HepG2 (cell line): ENCODE data around the gene FABP6. TPM values are rescaled to one million over a fixed set of nuclear protein-coding genes. Genes with fewer than 3 reads are reported as not detected.

Experiments used
- ATAC-seq: fragments of 200-7000 bp; cut with Tn5 transposase; 3 replicates; pipeline ENCODE4 v1.9.1; 2020; ENCODE audit warnings: mild to moderate bottlenecking, moderate library complexity
- BruUV-seq: library from RNA; stranded (reverse); fragments of 400-500 nt; replicated peaks from 2 replicates; lab custom pipeline; 2021; lab: Mats Ljungman, UMichigan
- CTCF ChIA-PET: fragments of 300-600 bp; formaldehyde crosslinking; extraction: SDS; loops from one replicate; lab custom pipeline; 2021; ENCODE audit warnings: low total read pairs, inconsistent platforms, low intra/inter-chr PET ratio; lab: Yijun Ruan, JAX
- POLR2A ChIA-PET: fragments of 350-600 bp; sonication (Branson Sonifier 250); formaldehyde crosslinking; loops from one replicate; lab custom pipeline; 2020; ENCODE audit warnings: antibody characterized with exemption, inconsistent platforms; lab: Yijun Ruan, JAX
- DNase-seq: peaks from one replicate; pipeline ENCODE4 v3.0.0-alpha.2; 2015; ENCODE audit warnings: low spot score
- FAIRE-seq: peaks from 3 replicates; lab custom pipeline; 2011; peaks lifted over from hg19 to GRCh38; lab: Jason Lieb, UNC
- H2AFZ ChIP-seq: one replicate; pipeline ENCODE4 v1.6.1; 2011; ENCODE audit warnings: low read length, inconsistent platforms
- H3K27ac ChIP-seq: fragments of 300-600 bp; 3 replicates; pipeline ENCODE4 v1.8.0; 2011; ENCODE audit warnings: mixed run types, mild to moderate bottlenecking, mixed read lengths, low read length, inconsistent platforms; ENCODE audit not compliant: insufficient read depth; ENCODE audit errors: extremely low read length
- H3K27me3 ChIP-seq, 2 experiments: fragments of 200-600 bp in 1 of 2; 2 replicates in 1 of 2; 3 replicates in 1 of 2; pipeline versions ENCODE4 v1.6.0 to v1.8.0; 2011; ENCODE audit warnings: low read length in 2 of 2, mild to moderate bottlenecking in 2 of 2, moderate library complexity in 2 of 2, inconsistent platforms in 1 of 2; ENCODE audit not compliant: insufficient read depth in 2 of 2, control insufficient read depth in 1 of 2
- H3K36me3 ChIP-seq, 2 experiments: fragments of 200-600 bp in 1 of 2; replicated peaks in 1 of 2; 2 replicates in 1 of 2; 3 replicates in 1 of 2; pipeline versions ENCODE4 v1.5.1 to v1.8.0; 2011; ENCODE audit warnings: low read length in 2 of 2, inconsistent platforms in 1 of 2; ENCODE audit not compliant: insufficient read depth in 2 of 2, control insufficient read depth in 1 of 2
- H3K4me1 ChIP-seq: 2 replicates; pipeline ENCODE4 v1.5.1; 2012; ENCODE audit warnings: low read length, inconsistent platforms; ENCODE audit not compliant: insufficient read depth
- H3K4me2 ChIP-seq: 2 replicates; pipeline ENCODE4 v1.6.0; 2011; ENCODE audit warnings: low read depth, low read length, inconsistent platforms
- H3K4me3 ChIP-seq, 3 experiments: fragments of 200-600 bp in 1 of 3; sonication (generic), shearing (Covaris generic) in 1 of 3; replicated peaks in 1 of 3; 2 replicates each; pipeline ENCODE4 v1.5.1; 2011 to 2016; ENCODE audit warnings: low read length in 3 of 3, inconsistent platforms in 2 of 3, low read depth in 2 of 3, mild to moderate bottlenecking in 2 of 3, control low read depth in 1 of 3, mixed read lengths in 1 of 3; ENCODE audit not compliant: insufficient read depth in 1 of 3
- H3K79me2 ChIP-seq: one replicate; pipeline ENCODE4 v1.6.1; 2011; ENCODE audit warnings: low read length, inconsistent platforms; ENCODE audit not compliant: insufficient read depth
- H3K9ac ChIP-seq: 2 replicates; pipeline ENCODE4 v1.6.0; 2011; ENCODE audit warnings: mild to moderate bottlenecking, low read depth, low read length, inconsistent platforms; ENCODE audit not compliant: insufficient read depth
- H3K9me3 ChIP-seq: 2 replicates; pipeline ENCODE4 v1.5.1; 2012; ENCODE audit warnings: mild to moderate bottlenecking, low read length
- H4K20me1 ChIP-seq: 2 replicates; pipeline ENCODE4 v1.6.0; 2011; ENCODE audit warnings: inconsistent platforms, mild to moderate bottlenecking, low read length, moderate library complexity; ENCODE audit not compliant: insufficient read depth
- AHDC1 ChIP-seq: sonication (generic); formaldehyde crosslinking; IDR thresholded peaks from 2 replicates; pipeline ENCODE4 v1.5.1; 2020; ENCODE audit warnings: mild to moderate bottlenecking, missing genetic modification reagents, borderline replicate concordance
- ARID3A ChIP-seq: IDR thresholded peaks from 2 replicates; pipeline ENCODE4 v1.6.1; 2012; ENCODE audit warnings: low read depth, low read length, improper control_type of control experiment
- CC2D1A ChIP-seq: sonication (generic); formaldehyde crosslinking; IDR thresholded peaks from 2 replicates; pipeline ENCODE4 v1.8.1; 2023; ENCODE audit warnings: mild to moderate bottlenecking, missing genetic modification reagents
- CENPBD1 ChIP-seq: sonication (generic); formaldehyde crosslinking; IDR thresholded peaks from 2 replicates; pipeline ENCODE4 v1.8.0; 2022; ENCODE audit warnings: missing genetic modification reagents, low read depth, mild to moderate bottlenecking, borderline replicate concordance
- DNMT1 ChIP-seq: sonication (generic); formaldehyde crosslinking; IDR thresholded peaks from 2 replicates; pipeline ENCODE4 v1.5.1; 2020; ENCODE audit warnings: mild to moderate bottlenecking, missing genetic modification reagents
- HMG20A ChIP-seq: IDR thresholded peaks from 2 replicates; pipeline ENCODE4 v1.6.1; 2016; ENCODE audit warnings: borderline replicate concordance
- MBD4 ChIP-seq: IDR thresholded peaks from 2 replicates; pipeline ENCODE4 v1.6.1; 2012; ENCODE audit warnings: low read length, inconsistent platforms, borderline replicate concordance
- NPAS2 ChIP-seq: sonication (generic); formaldehyde crosslinking; IDR thresholded peaks from 2 replicates; pipeline ENCODE4 v1.8.0; 2022; ENCODE audit warnings: mild to moderate bottlenecking, missing genetic modification reagents, borderline replicate concordance
- PHF8 ChIP-seq: sonication (generic); formaldehyde crosslinking; IDR thresholded peaks from 2 replicates; pipeline ENCODE4 v1.5.0; 2020; ENCODE audit warnings: missing genetic modification reagents
- RAD21 ChIP-seq: fragments of 450-650 bp; formaldehyde crosslinking; IDR thresholded peaks from 2 replicates; pipeline ENCODE4 v1.5.0; 2020; ENCODE audit warnings: mild to moderate bottlenecking
- SNAPC2 ChIP-seq: sonication (generic); formaldehyde crosslinking; IDR thresholded peaks from 2 replicates; pipeline ENCODE4 v1.8.1; 2022; ENCODE audit warnings: mild to moderate bottlenecking, missing genetic modification reagents
- TFE3 ChIP-seq: IDR thresholded peaks from 2 replicates; pipeline ENCODE4 v1.6.1; 2016
- ZFP1 ChIP-seq: IDR thresholded peaks from 2 replicates; pipeline ENCODE4 v1.6.1; 2016
- WGBS: methylation state at CpG from one replicate; pipeline ENCODE4 v1.1.6; 2017; ENCODE audit warnings: low lambda C conversion rate; 5-methylcytosine and 5-hydroxymethylcytosine counted together
- in situ Hi-C: cut with HindIII; loops from 2 replicates; pipeline ENCODE4 v1.10.0; 2017; ENCODE audit warnings: low pct_unique_long_range_greater_than_20kb; ENCODE audit not compliant: extremely low pct_ligation_motif_present
- intact Hi-C: fragments of 100-400 bp; cut with micrococcal nuclease; formaldehyde crosslinking; loops from one replicate; pipeline ENCODE4 v1.10.0; 2022; ENCODE audit not compliant: unreplicated experiment
- polyA plus RNA-seq, 8 experiments: library from polyadenylated mRNA; depleted of rRNA in 3 of 8; stranded (reverse) in 7 of 8; unstranded in 1 of 8; fragments of >200 nt; fragmentation: Illumina TruSeq in 4 of 8; extraction: Trizol in 4 of 8; gene quantifications; 2 replicates each; pipeline versions ENCODE4 v1.2.1 to v1.2.3, GENCODE V29; 2011 to 2016; ENCODE audit warnings: low read depth in 4 of 8, missing spikeins in 1 of 8, mixed read lengths in 1 of 8; ENCODE audit not compliant: insufficient read depth in 1 of 8
- total RNA-seq, 5 experiments: library from RNA; depleted of rRNA; stranded (reverse); fragments of >200 nt; fragmentation: Illumina TruSeq; extraction: Trizol; gene quantifications; 2 replicates each; pipeline ENCODE4 v1.2.3, GENCODE V29; 2016; ENCODE audit warnings: low read depth in 1 of 5

Gene FABP6
- total and polyA plus RNA-seq, 2 of the 13 experiments (the other 11 are each of a cell fraction or from before 2014, with no cell fraction given) = 0.13 TPM; not detected in 1

- no peak for TF ChIP-seq ARID3A
Measured at GRCh38 chr5:160272264-160272663, 43.0 kb downstream of the FABP6 start (continued).

GRCh38 chr5:160272889-160273288 is 43.6 kb downstream of the FABP6 start:
- no peaks in the 10 kb centered on the region for H3K36me3 ChIP-seq
- no peak overlapping the region for H2AFZ ChIP-seq
- 73% methylated on average over 2 of the region's 2 CpGs for WGBS
- ChIA-PET CTCF (no interaction called here), POLR2A (no interaction called here)
- H3K9ac ChIP-seq = no peak overlapping the region
- H3K27ac ChIP-seq = no peak overlapping the region
- no TSS peak for BruUV-seq
- no peak overlapping the region for H3K4me2 ChIP-seq
- no peaks in the 10 kb centered on the region for H4K20me1 ChIP-seq
- FAIRE-seq = no peak
- in situ Hi-C loops (no loop called here), intact Hi-C loops (no loop called here)
- H3K9me3 ChIP-seq = no peaks in the 10 kb centered on the region
- H3K4me3 ChIP-seq = no peak overlapping the region
- no peaks in the 10 kb centered on the region for H3K27me3 ChIP-seq
- no peaks in the 10 kb centered on the region for H3K79me2 ChIP-seq
- ATAC-seq = no peak
- no peaks in the 10 kb centered on the region for H3K4me1 ChIP-seq
- DNase-seq = no peak
- TF ChIP-seq RAD21 (CRISPR knock-in tag) = no peak
- no peak for TF ChIP-seq AHDC1 (CRISPR knock-in tag)
- no peak for TF ChIP-seq NPAS2 (CRISPR knock-in tag)
- no peak for TF ChIP-seq ARID3A
- no peak for TF ChIP-seq DNMT1
- no peak for TF ChIP-seq CENPBD1
- no peak for TF ChIP-seq PHF8 (CRISPR knock-in tag)
- TF ChIP-seq TFE3 (CRISPR knock-in tag) = no peak
- no peak for TF ChIP-seq HMG20A (CRISPR knock-in tag)
- TF ChIP-seq MBD4 = no peak
- TF ChIP-seq CC2D1A (CRISPR knock-in tag) = no peak
- no peak for TF ChIP-seq ZFP1 (CRISPR knock-in tag)
- no peak for TF ChIP-seq SNAPC2
